Small intestine (tissue), 7 donors: ENCODE results near the gene ARFGEF3. TPM values are rescaled to one million over a fixed set of nuclear protein-coding genes. Genes with fewer than 3 reads are reported as not detected.

Experiments used
- DNase-seq, 2 donors: peaks; one replicate each; pipeline versions ENCODE4 v3.0.0 to v3.0.0-alpha.2; 2013
- FAIRE-seq: peaks from 2 replicates; lab custom pipeline; 2012; peaks lifted over from hg19 to GRCh38; lab: Jason Lieb, UNC
- H3K27ac ChIP-seq, 3 donors: one replicate each; pipeline ENCODE4 v1.5.1; 2013; ENCODE audit warnings: low read length in 2 of 3, mild to moderate bottlenecking in 2 of 3, control low read depth in 1 of 3, inconsistent platforms in 1 of 3, low read depth in 1 of 3, moderate library complexity in 1 of 3
- H3K27me3 ChIP-seq, 3 donors: one replicate each; pipeline ENCODE4 v1.6.1; 2013; ENCODE audit warnings: low read length in 3 of 3, inconsistent platforms in 1 of 3; ENCODE audit not compliant: control insufficient read depth in 3 of 3, insufficient read depth in 3 of 3
- H3K36me3 ChIP-seq, 3 donors: one replicate each; pipeline ENCODE4 v1.6.1; 2013; ENCODE audit warnings: low read length in 3 of 3, inconsistent platforms in 1 of 3, low read depth in 1 of 3, mild to moderate bottlenecking in 1 of 3, moderate library complexity in 1 of 3; ENCODE audit not compliant: control insufficient read depth in 3 of 3, insufficient read depth in 2 of 3
- H3K4me1 ChIP-seq, 3 donors: one replicate each; pipeline ENCODE4 v1.6.1; 2013; ENCODE audit warnings: low read length in 2 of 3, inconsistent platforms in 1 of 3, low read depth in 1 of 3, mild to moderate bottlenecking in 1 of 3, moderate library complexity in 1 of 3; ENCODE audit not compliant: control insufficient read depth in 3 of 3, insufficient read depth in 2 of 3
- H3K4me3 ChIP-seq, 3 donors: one replicate each; pipeline ENCODE4 v1.5.1; 2013; ENCODE audit warnings: low read length in 3 of 3, control low read depth in 1 of 3, inconsistent platforms in 1 of 3, low read depth in 1 of 3, mild to moderate bottlenecking in 1 of 3, moderate library complexity in 1 of 3
- H3K9me3 ChIP-seq, 2 donors: one replicate each; pipeline ENCODE4 v1.6.1; 2013; ENCODE audit warnings: low read depth in 1 of 2, low read length in 1 of 2; ENCODE audit not compliant: control insufficient read depth in 2 of 2, insufficient read depth in 1 of 2
- WGBS, 3 donors: extraction: QIAGEN DNeasy Blood & Tissue Kit; methylation state at CpG; one replicate each; pipeline ENCODE4 v1.1.7; 2013; 5-methylcytosine and 5-hydroxymethylcytosine counted together
- polyA plus RNA-seq, 4 donors: library from polyadenylated mRNA; stranded (reverse) in 3 of 4; unstranded in 1 of 4; fragments of 200-250 nt in 3 of 4; fragments of 120-200 nt in 1 of 4; gene quantifications; one replicate each; pipeline versions ENCODE4 v1.2.1 to v1.2.3, GENCODE V29; 2013
- donor health status: healthy with polysubstance abuse.
- donor health status: control.
- donor health status: control.
- donor health status: Bipolar disorder and iron deficiency.
- donor health status: healthy.

The ARFGEF3 gene
- polyA plus RNA-seq, 4 donors, result 0.27 to 6.2 (median 2.9) TPM

DNA sequence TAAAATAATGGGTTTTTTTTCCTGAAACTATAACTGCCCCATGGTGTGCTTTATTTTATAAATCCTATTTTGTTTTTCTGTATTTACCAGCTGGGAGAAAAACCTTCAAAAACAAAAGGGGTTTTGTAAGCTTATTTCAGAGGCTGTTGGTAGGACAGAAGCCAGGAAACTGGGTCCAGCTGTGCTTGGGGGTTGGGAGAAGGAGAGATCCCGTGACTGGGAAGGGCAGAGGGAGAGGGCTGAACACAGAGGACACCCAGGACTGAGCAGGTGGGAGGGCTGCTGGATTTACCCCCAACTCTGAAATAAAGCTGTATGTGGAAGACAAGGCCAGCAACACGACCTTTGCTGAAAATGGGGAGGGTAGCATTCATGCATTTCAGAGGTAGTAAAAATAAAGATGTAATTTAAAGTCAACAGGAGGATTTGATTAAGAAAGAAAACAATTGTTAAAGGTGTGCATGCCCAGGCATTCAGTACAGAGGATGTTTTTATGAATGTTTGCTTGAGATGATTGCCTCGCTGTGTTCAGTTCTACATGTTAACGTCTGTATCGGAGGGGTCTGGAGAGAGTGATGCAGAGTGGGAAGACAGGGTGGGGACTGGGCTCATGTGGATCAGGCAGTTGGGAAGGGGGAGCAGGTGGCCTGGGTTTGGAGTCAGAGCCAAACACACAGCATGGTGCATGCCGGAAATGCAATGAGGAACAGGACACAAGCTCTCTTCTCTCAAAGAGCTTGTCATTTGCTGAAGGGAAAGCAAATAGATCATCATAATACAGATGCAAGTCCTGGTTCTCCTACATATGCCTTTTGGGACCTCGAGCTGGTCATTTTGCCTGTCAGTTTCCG, 21.4 kb downstream of the ARFGEF3 start:
- FAIRE-seq, result no peak

DNA sequence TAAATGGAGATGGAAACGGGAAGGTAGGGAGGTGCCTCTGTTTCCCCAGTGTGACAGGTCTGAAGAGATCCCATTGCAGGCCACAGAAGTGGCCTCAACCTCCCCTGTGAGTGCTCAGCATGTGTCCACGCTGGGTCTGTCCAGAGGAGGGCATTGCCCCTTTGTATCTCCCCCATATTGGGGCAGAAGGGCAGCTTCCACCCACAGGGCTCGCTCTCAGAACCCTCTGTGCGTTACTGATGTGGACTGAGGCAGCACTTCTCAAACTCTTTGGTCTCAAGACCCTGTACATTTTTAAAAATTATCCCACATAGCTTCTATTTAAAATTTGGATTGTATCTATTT, 22.0 kb downstream of the ARFGEF3 start:
- 83 to 94% (median 84%) methylated on average over 4 of the region's 4 CpGs for WGBS, 3 donors
- DNase-seq (no peak), FAIRE-seq (no peak)
- Histone ChIP-seq H3K9me3 (no peaks in the 10 kb centered on the region), H3K4me1 (peaks cover 0 to 7% (median 0%) of the 10 kb centered on the region in 3 donors), H3K4me3 (no peak overlapping the region), H3K27ac (no peak overlapping the region), H3K27me3 (no peaks in the 10 kb centered on the region), H3K36me3 (no peaks in the 10 kb centered on the region)

More for the DNA sequence above, 21.4 kb downstream of the ARFGEF3 start:
- Histone ChIP-seq H3K27ac (no peak overlapping the region), H3K36me3 (no peaks in the 10 kb centered on the region), H3K9me3 (peaks cover 0 to under 1% of the 10 kb centered on the region in 2 donors), H3K4me1 (peaks cover 0 to 3% (median 0%) of the 10 kb centered on the region in 3 donors), H3K4me3 (no peak overlapping the region), H3K27me3 (no peaks in the 10 kb centered on the region)
- DNase-seq, result no peak
- WGBS, 3 donors, result 69 to 77% (median 74%) methylated on average over 8 of the region's 8 CpGs

DNA sequence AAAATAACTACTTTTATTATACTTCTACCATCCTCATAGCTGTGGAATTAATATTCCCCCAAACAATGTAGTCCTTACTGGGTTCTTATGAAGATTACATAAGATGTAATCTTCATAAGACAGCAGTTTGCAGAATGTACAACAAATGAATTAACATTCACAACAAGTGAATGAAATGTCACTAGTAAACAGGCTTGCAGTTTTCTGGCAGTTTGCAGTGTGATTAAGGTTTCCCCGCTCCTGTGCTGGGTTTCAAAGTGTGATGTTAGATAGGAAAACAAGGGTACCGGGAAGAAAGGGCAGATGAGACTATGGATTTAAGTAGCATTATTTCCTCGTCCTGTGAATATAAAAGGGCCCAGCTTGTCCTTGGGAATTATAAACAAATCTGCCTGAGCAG, 22.5 kb downstream of the ARFGEF3 start:
- H3K4me3 ChIP-seq, result no peak overlapping the region
- WGBS, 3 donors, result 80 to 88% (median 88%) methylated on average over 3 of the region's 3 CpGs
- no peak for FAIRE-seq
- H3K9me3 ChIP-seq, result no peaks in the 10 kb centered on the region
- DNase-seq, result no peak
- H3K27ac ChIP-seq, result no peak overlapping the region
- no peaks in the 10 kb centered on the region for H3K36me3 ChIP-seq
- no peaks in the 10 kb centered on the region for H3K27me3 ChIP-seq
- peaks cover 0 to 8% (median 0%) of the 10 kb centered on the region in 3 donors for H3K4me1 ChIP-seq

DNA sequence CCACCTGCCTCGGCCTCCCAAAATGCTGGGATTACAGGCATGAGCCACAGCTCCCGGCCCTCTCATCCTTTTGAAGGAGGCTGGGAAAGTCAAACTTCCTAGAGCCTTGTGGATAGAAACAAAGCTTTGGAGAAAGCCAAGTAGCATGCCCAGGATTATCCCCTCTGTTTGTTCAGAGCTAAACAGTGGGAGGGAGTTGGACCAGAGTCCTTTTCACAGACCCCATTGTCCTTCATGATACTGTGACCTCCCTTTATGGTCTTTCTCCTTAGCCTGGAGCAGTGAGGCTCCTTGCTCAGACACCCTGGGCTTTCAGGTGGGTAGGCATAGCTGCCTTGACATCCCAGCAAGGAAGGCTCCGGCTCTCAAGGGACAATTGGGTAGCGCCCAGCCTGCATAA, 25.4 kb downstream of the ARFGEF3 start:
- Histone ChIP-seq H3K27ac (no peak overlapping the region), H3K4me3 (no peak overlapping the region), H3K4me1 (peaks cover 0 to 8% (median 0%) of the 10 kb centered on the region in 3 donors), H3K36me3 (no peaks in the 10 kb centered on the region), H3K9me3 (no peaks in the 10 kb centered on the region), H3K27me3 (no peaks in the 10 kb centered on the region)
- WGBS, 3 donors, result 89 to 94% (median 89%) methylated on average over 4 of the region's 4 CpGs
- FAIRE-seq (no peak), DNase-seq (no peak)

DNA sequence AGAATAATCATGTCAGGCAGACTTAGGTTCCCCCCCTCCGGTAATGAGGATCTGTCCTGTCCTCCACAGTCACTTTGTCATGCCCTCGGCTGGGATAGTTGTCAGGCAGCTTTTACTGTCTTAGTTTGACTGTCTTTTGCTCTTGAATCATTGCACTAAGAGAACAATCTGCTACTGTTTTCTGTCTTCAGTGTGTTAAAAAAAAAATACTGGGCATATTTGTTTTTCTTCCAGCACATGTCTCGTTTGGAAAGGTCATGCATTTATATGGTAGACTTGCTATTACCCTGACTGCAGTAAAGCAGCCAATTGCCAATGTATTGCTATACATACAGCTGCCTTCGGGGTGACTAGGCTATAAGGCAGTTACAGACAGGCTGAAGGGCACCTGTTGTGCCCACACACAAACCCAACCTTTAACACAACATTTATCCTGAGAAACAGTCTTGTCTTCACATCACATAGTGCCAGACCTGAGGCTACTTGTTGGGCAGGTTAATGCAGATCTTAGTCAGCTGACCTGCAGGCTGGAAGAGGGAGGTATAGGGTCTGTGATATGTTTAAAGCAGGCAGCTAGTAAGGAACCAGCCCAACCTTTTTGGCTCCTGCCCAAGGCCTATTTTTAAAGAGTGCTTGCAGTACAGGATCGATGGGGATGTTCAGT, 26.7 kb downstream of the ARFGEF3 start:
- Histone ChIP-seq H3K9me3 (no peaks in the 10 kb centered on the region), H3K36me3 (no peaks in the 10 kb centered on the region), H3K27me3 (no peaks in the 10 kb centered on the region), H3K27ac (no peak overlapping the region), H3K4me3 (no peak overlapping the region), H3K4me1 (peaks cover 0 to 8% (median 0%) of the 10 kb centered on the region in 3 donors)
- DNase-seq, result peak; percentile 7 to 36
- FAIRE-seq, result no peak
- 9 to 36% (median 23%) methylated on average over 5 of the region's 5 CpGs for WGBS, 3 donors

DNA sequence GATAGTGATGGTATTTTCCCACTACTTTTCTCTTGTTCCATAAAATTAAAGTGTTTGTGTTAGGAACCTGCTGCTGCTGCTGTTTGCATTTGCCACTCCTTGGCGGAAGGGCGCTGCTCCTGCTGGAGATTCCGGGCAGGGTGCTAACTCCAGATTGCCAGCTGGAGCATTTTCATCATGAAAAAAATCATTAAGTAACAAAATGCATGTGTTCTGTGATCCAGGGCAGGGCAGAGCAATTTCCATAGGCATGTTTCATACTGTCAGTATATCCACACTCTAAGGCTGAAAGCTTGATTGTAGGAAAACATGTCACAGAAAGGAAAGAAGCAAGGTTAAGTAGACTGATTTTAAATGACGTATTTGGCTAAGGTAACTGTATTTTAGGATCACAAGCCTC, 32.5 kb downstream of the ARFGEF3 start:
- Histone ChIP-seq H3K27ac (peak overlapping the region in 1 of 3 donors; percentile 13), H3K27me3 (no peaks in the 10 kb centered on the region), H3K9me3 (no peaks in the 10 kb centered on the region), H3K36me3 (no peaks in the 10 kb centered on the region), H3K4me3 (no peak overlapping the region), H3K4me1 (no peaks in the 10 kb centered on the region)
- WGBS, 3 donors, result 28 to 58% (median 56%) methylated on average over 4 of the region's 4 CpGs
- DNase-seq (peak; percentile 30 to 46), FAIRE-seq (no peak)

DNA sequence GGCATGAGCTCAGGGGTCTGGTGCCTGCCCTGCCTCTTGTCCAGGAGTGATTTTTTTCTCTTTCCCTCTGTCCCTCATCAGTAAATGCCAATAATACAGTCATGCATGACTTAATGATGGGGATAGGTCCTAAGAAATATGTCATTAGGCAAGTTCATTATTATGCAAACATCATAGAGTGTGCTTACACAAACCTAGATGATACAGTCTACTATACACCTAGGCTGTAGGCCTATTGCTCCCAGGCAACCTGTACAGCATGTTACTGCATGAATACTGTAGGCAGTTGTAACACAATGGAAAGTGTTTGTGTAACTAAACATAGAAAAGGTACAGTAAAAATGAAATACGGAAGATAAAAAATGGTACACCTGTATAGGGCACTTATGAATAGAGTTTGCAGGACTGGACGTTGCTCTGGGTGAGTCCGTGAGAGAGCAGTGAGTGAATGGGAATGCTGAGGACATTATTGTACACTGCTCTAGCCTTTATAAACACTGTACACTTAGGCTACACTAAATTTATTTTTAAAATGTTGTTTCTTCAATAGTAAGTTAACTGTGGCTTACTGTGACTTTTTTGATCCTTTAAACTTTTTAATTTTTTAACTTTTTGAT, 34.5 kb downstream of the ARFGEF3 start:
- FAIRE-seq (no peak), DNase-seq (no peak)
- no peaks in the 10 kb centered on the region for H3K27me3 ChIP-seq
- 87 to 93% (median 88%) methylated on average over 3 of the region's 3 CpGs for WGBS, 3 donors
- H3K36me3 ChIP-seq, result no peaks in the 10 kb centered on the region
- no peak overlapping the region for H3K27ac ChIP-seq
- H3K4me3 ChIP-seq, result no peak overlapping the region
- H3K4me1 ChIP-seq, result no peaks in the 10 kb centered on the region
- no peaks in the 10 kb centered on the region for H3K9me3 ChIP-seq

DNA sequence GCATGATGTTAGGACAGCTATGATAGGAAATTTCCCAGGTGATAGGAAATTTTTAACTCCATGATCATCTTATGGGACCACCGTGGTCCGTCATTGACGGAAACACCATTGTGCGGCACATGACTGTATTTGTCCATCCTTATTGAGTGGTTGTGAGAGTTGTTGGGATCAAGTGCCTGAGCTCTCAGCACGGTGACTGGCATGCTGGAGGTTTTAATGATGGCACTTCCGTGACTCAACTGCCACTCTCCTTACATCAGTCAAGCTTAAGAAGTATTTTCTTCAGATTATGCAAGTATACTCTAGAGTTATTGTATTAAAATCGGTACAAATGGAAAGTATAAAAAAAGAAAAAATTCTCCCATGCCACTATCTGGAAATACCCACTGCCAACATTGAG, 35.8 kb downstream of the ARFGEF3 start:
- H3K27ac ChIP-seq, result no peak overlapping the region
- no peaks in the 10 kb centered on the region for H3K27me3 ChIP-seq
- no peak for FAIRE-seq
- no peaks in the 10 kb centered on the region for H3K36me3 ChIP-seq
- DNase-seq, result no peak
- H3K4me1 ChIP-seq, result no peaks in the 10 kb centered on the region
- no peaks in the 10 kb centered on the region for H3K9me3 ChIP-seq
- WGBS, 3 donors, result 93 to 99% (median 93%) methylated on average over 7 of the region's 7 CpGs
- no peak overlapping the region for H3K4me3 ChIP-seq
